Sciatic nerve (tissue), 2 donors: ENCODE results near the gene ASTN2. TPM values are rescaled to one million over a fixed set of nuclear protein-coding genes. Genes with fewer than 3 reads are reported as not detected.
"Not testable (repeated sequence)": the region's sequence is repeated elsewhere in the genome, so short reads cannot be mapped to it uniquely, and the experiment has no call there.

ENCODE experiments used
- ATAC-seq: fragments of 200-7000 bp; cut with Tn5 transposase; one replicate; pipeline ENCODE4 v1.9.1; 2020; ENCODE audit warnings: mild to moderate bottlenecking, moderate library complexity
- DNase-seq: peaks from one replicate; pipeline ENCODE4 v3.0.0-alpha.2; 2020; ENCODE audit warnings: low spot score
- intact Hi-C: fragments of 100-400 bp; cut with DNase I; formaldehyde crosslinking; loops from one replicate; pipeline ENCODE4 v1.14.2; 2022
- total RNA-seq: library from RNA; stranded (reverse); fragmentation: NEBNext Ultra II Directional; extraction: Animal tissue kit (Norgen Biotek cat#: 25700); gene quantifications from one replicate; pipeline ENCODE4 v1.2.1, GENCODE V29; 2021
- donor health status: DM: no; HTN: no; CAD: no.
- donor health status: DM: no; HTN: no; CAD: no.

Gene ASTN2
- total RNA-seq, 1 donor from 2014 or later: 19.1 TPM

DNA sequence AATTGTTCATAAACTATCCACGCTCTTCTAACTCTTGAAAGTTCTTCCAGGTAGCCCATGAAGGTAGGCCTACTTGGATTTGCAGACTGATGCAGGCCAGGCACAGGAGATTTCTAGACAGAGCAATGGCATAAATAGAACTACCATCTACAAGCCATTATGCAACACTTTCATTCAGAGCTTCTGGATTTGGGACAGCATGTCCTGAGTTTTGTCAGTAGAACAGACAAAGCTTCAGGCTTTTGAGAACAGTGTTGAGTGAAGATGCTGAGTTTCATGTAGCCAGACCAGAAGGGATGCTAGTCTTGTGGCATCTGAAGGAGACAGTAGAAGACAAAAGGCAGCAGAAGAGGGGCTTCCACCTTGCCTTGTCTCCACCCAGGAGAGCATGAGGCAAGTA, 531.2 kb downstream of the ASTN2 start:
- intact Hi-C loops: no loop called here
- ATAC-seq (no peak), DNase-seq (no peak)

DNA sequence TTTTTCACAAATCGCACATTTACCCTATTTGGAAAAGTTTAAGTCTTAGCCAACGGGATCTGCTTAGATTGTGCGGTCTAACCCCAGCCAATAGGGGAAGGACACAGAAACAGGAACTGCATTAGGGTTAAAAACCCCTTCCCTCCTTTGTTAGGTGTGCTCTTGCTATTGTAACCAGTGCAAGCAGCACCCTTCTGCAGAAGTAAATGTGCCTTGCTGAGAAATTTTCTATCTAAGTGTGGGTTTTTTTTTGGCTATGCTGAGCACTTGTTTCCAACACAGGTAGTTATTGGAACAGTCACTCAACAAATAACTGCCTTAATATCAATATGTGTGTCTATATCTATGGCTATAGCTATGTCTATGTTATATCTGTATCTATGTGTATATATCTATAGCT, 537.8 kb downstream of the ASTN2 start:
- ATAC-seq (no peak), DNase-seq (no peak)
- intact Hi-C loops: no loop called here

DNA sequence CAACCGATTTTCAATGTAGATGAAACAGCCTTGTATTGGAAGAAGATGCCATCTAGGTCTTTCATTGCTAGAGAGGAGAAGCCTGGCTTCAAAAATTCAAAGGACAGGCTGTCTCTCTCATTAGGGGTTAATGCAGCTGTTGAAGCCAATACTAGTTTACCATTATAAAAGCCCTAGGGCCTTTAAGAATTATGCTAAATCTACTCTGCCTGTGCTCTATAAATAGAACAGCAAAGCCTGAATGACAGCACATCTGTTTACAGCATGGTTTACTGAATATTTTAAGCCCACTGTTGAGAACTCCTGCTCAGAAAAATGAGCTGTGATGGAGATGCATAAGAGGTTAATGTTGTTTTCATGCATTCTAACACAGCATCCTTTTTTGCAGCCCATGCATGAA, 539.3 kb downstream of the ASTN2 start:
- DNase-seq (no peak), ATAC-seq (no peak)
- intact Hi-C loops: no loop called here

- DNase-seq: no peak
- intact Hi-C loops: no loop called here
Observed at GRCh38 chr9:116873937-116874914, 540.6 kb downstream of the ASTN2 start.

GRCh38 chr9:116873491-116873890, 541.4 kb downstream of the ASTN2 start:
- intact Hi-C loops: no loop called here
- no peak for ATAC-seq
- DNase-seq: no peak

More at GRCh38 chr9:116873937-116874914, 540.6 kb downstream of the ASTN2 start:
- ATAC-seq: no peak

GRCh38 chr9:116870566-116870965, 544.3 kb downstream of the ASTN2 start:
- intact Hi-C loops: no loop called here
- DNase-seq (no peak), ATAC-seq (no peak)

GRCh38 chr9:116868201-116868600, 546.7 kb downstream of the ASTN2 start:
- ATAC-seq (no peak), DNase-seq (no peak)
- intact Hi-C loops: no loop called here

DNA sequence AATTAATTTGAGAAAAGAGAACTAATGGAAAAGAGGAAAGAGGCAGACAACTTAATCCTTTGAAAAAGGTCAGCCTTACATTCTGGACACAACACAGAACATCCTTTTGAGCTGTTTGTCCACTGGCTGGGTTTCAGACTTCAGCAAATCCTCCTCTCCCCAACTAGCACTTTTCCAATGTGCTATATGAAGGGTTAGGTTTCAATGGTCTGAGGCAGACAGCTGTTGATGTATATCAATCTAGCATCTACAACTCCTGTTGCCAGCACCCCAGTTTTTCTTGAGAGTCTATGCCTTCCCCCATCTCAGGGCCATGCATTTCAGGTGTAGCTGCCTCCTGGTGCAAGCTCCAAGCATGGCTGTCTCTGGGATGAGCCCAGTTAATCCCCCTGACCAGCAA, 553.5 kb downstream of the ASTN2 start:
- ATAC-seq: no peak
- DNase-seq: no peak
- intact Hi-C loops: no loop called here

DNA sequence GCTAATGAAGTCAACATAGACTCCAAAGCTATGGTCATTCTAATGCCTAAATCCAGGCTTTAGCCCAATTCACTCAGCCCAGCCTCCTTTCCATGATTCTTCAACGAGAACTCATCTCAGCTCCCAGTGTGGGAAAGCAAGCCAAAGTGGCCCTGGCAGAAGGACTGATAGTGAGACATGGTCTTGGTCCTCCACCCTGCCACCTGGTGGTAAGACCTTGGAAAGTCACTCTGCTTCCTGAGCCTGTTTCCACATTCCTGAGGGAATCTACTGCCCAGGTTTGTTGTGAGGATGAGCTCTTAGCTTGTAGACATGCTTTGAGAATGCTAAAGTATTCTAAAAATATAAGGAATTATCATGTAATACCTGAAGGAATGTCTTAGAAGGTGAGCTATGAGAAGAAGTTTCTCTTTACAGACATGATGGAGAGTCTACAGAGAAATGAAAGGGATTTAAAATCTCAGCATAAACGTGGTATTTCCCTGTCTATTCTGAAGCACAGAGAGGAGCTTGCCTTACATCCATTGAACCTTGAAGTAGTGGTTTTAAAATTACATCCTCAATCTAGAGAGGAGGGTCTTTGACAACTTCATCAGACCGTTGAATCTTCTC, 554.2 kb downstream of the ASTN2 start:
- intact Hi-C loops: no loop called here
- ATAC-seq: peak; percentile 68
- peak; percentile 66 for DNase-seq

DNA sequence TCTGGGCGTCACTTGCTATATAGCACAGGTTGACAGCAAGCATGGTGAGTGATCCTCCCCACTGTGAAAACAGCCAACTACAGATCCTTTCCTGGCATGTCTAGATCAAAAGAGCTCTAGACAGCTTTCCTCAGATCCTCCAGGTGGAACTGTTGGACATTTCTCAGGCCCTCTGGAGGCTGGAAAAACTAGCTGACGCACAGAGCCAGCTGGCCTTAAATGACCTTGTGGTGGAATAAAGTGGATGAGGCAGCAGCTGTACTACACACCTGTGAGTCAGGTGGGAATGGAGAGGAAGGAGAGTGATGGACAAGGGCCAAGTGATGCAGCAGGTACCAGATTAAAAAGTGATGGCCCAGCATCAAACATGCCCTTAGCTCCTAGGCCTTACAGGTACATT, 555.1 kb downstream of the ASTN2 start:
- ATAC-seq (no peak), DNase-seq (no peak)
- intact Hi-C loops: no loop called here

GRCh38 chr9:116857321-116857720, 557.5 kb downstream of the ASTN2 start:
- DNase-seq (no peak), ATAC-seq (no peak)
- intact Hi-C loops: no loop called here

DNA sequence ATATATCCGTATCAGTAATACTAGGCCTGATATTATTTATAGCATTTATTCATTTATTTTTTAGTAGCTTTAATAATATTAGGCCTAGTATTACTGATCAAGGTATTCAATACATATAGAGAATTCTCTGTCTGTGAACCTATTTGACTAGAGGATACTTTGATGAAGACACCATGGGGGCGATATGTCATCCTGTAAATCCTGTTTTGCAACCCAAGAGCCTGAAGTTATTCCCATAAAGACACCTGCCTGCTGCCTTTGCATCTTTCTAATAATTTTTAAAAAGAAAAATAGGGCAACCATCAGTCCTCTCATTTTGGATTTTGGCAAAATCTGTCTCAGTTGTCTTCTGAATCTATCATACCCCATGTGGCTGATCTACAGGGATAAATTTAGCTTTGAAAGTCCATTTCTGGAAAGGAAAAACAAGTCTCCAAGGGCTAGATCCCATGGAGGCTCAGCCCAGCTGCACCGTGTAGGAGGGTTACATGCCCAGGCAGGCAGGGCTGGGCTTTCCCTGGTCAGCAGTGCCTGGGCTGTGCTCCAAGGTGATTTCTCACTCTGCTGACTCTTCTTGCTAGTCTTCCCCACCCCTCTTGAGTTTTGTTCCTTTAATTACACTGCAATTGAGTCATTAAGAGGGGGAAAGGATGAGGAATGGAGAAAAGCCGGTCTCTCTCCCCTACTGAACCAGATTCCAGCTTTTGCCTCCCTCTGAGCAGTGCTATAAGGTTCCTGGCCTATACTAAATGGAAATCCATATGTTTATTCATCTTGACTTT, 558.8 kb downstream of the ASTN2 start:
- intact Hi-C loops: no loop called here
- DNase-seq (no peak), ATAC-seq (no peak)

- no peak for ATAC-seq
- intact Hi-C loops: no loop called here
- DNase-seq: no peak
Observed at GRCh38 chr9:116849721-116850120, 565.1 kb downstream of the ASTN2 start.

- ATAC-seq (no peak), DNase-seq (no peak)
- intact Hi-C loops: no loop called here
Observed at GRCh38 chr9:116844621-116845020, 570.2 kb downstream of the ASTN2 start.

DNA sequence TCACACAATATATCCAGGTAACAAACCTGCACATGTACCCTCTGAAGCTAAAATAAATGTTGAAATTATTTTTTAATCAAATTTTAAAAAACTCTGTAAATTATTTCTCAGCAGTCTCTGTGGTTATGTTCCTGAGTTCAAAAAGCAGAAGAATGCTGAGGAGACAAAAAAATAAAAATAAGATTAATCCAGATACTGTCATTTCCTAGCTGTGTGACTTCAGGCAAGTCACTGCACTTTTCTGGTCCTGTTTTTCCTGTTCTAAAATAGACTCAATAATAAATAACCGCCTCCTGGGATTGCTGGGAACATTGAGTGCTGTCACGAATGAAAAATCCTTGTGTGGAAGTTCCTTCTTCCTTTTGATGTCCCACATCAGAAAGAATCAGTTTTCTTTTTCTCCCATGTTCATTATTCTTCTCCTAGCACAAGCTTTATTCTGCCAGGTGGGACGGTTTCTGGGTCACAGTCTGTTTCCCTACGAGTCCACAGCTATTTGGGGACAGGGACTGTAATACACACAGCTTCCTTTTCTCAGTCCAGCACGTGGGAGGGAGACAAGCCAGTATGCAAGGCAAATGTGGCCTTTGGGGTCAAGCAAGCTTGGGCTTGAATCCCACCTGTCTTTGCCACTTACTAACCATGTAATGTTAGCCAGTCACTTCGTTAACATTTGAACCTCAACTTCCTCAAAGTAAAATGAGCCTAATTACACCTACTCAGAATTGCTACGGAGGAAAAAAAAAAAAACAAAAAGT, 570.8 kb downstream of the ASTN2 start:
- ATAC-seq (no peak), DNase-seq (no peak)
- intact Hi-C loops: no loop called here

DNA sequence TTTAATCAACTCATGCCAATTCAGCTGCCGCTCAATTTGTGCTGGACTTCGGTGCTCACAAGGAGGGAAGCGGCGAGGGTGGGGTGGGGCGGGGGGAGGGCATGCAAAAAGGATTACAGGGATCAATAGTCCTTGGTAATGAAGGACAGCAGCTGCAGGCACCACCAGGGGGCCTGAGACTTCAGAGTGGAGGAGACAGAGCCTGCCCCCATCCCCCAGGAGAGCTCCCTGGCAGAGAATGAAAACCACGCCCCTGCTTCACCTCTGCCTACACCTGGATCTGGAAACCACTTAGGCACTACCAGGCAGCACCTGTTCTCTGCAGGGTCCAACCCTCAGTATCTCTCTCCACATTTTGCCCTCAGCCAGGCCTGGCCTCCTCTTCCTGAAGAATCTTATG, 572.2 kb downstream of the ASTN2 start:
- no peak for ATAC-seq
- intact Hi-C loops: no loop called here
- no peak for DNase-seq

GRCh38 chr9:116838468-116838867, 576.4 kb downstream of the ASTN2 start:
- DNase-seq, ATAC-seq, intact Hi-C loops: not testable (repeated sequence)

- DNase-seq: no peak
- ATAC-seq: no peak
- intact Hi-C loops: no loop called here
Observed at GRCh38 chr9:116837018-116837989, 577.6 kb downstream of the ASTN2 start.
